HCT116 (cell line): ENCODE data around the gene BCAP31. TPM values are rescaled to one million over a fixed set of nuclear protein-coding genes. Genes with fewer than 3 reads are reported as not detected.

Experiments used
- ATAC-seq: fragments of 200-7000 bp; cut with Tn5 transposase; 2 replicates; pipeline ENCODE4 v1.9.1; 2020; ENCODE audit warnings: mild to moderate bottlenecking, moderate library complexity
- BruUV-seq: library from RNA; stranded (reverse); fragments of 400-500 nt; replicated peaks from 2 replicates; lab custom pipeline; 2021; lab: Mats Ljungman, UMichigan
- CTCF ChIA-PET: fragments of 300-600 bp; sonication (Branson Sonifier 250); formaldehyde crosslinking; loops from one replicate; lab custom pipeline; 2021; ENCODE audit warnings: antibody characterized with exemption; lab: Charles Lee
- POLR2A ChIA-PET: fragments of 300-600, 350-600 bp; sonication (Branson Sonifier 250); formaldehyde crosslinking; loops from one replicate; lab custom pipeline; 2021; ENCODE audit warnings: antibody characterized with exemption; lab: Charles Lee
- RAD21 ChIA-PET, 2 experiments: fragments of 300-600 bp; sonication (Branson Sonifier 250); formaldehyde crosslinking; loops; one replicate each; lab custom pipeline; 2023; ENCODE audit warnings: low total read pairs in 2 of 2; ENCODE audit not compliant: uncharacterized antibody in 2 of 2, unreplicated experiment in 2 of 2, low non-redundant PET in 1 of 2; lab: Charles Lee
- DNase-seq: peaks from one replicate; pipeline ENCODE4 v3.0.0-alpha.2; 2010; ENCODE audit warnings: low read depth, low spot score
- H2AFZ ChIP-seq: fragments of 200-600 bp; shearing (Covaris generic), sonication (generic); 2 replicates; pipeline ENCODE4 v1.6.1; 2017; ENCODE audit warnings: low read depth, mixed run types, mixed read lengths, antibody characterized with exemption, low read length; ENCODE audit not compliant: poor library complexity, severe bottlenecking
- H3K27ac ChIP-seq: 2 replicates; pipeline ENCODE4 v1.5.1; 2012; ENCODE audit warnings: low read depth, low read length
- H3K27me3 ChIP-seq: fragments of 200-600 bp; sonication (generic); 2 replicates; pipeline ENCODE4 v1.6.1; 2016; ENCODE audit warnings: mixed run types, low read length, mixed read lengths; ENCODE audit not compliant: insufficient read depth
- H3K36me3 ChIP-seq, 2 experiments: fragments of 200-500 bp in 1 of 2; fragments of 200-600 bp in 1 of 2; sonication (Bioruptor generic) in 1 of 2; sonication (generic) in 1 of 2; 2 replicates each; pipeline versions ENCODE4 v1.5.1 to v1.6.1; 2014 to 2016; ENCODE audit warnings: low read length in 2 of 2, inconsistent platforms in 1 of 2, mixed read lengths in 1 of 2, mixed run types in 1 of 2; ENCODE audit not compliant: insufficient read depth in 2 of 2, control insufficient read depth in 1 of 2
- H3K4me1 ChIP-seq, 2 experiments: fragments of 200-600 bp in 1 of 2; sonication (generic) in 1 of 2; 2 replicates each; pipeline versions ENCODE4 v1.5.1 to v1.6.1; 2012 to 2017; ENCODE audit warnings: low read length in 2 of 2, inconsistent platforms in 1 of 2, mild to moderate bottlenecking in 1 of 2, mixed read lengths in 1 of 2, mixed run types in 1 of 2, moderate library complexity in 1 of 2; ENCODE audit not compliant: insufficient read depth in 2 of 2, control insufficient read depth in 1 of 2
- H3K4me2 ChIP-seq: fragments of 200-600 bp; sonication (generic); 2 replicates; pipeline ENCODE4 v1.6.1; 2017; ENCODE audit warnings: mixed run types, low read length, mixed read lengths
- H3K4me3 ChIP-seq, 2 experiments: fragments of 200-600 bp in 1 of 2; sonication (generic) in 1 of 2; replicated peaks in 1 of 2; 2 replicates each; pipeline ENCODE4 v1.5.1; 2011 to 2016; ENCODE audit warnings: low read length in 2 of 2, control low read depth in 1 of 2, low read depth in 1 of 2, mild to moderate bottlenecking in 1 of 2, mixed read lengths in 1 of 2, mixed run types in 1 of 2
- H3K79me2 ChIP-seq: fragments of 200-600 bp; sonication (generic); 2 replicates; pipeline ENCODE4 v1.6.1; 2017; ENCODE audit warnings: mild to moderate bottlenecking, mixed run types, low read length, moderate library complexity, mixed read lengths; ENCODE audit not compliant: insufficient read depth
- H3K9ac ChIP-seq: fragments of 200-600 bp; sonication (generic); 2 replicates; pipeline ENCODE4 v1.6.1; 2016; ENCODE audit warnings: low read length, mixed read lengths
- H3K9me2 ChIP-seq: fragments of 200-600 bp; sonication (generic), shearing (Covaris generic); 2 replicates; pipeline ENCODE4 v1.6.1; 2017; ENCODE audit warnings: mixed run types, mild to moderate bottlenecking, moderate library complexity; ENCODE audit not compliant: insufficient read depth
- H3K9me3 ChIP-seq, 2 experiments: fragments of 200-500 bp in 1 of 2; fragments of 200-600 bp in 1 of 2; sonication (Bioruptor generic) in 1 of 2; sonication (generic) in 1 of 2; 2 replicates each; pipeline ENCODE4 v1.6.1; 2014 to 2017; ENCODE audit warnings: low read length in 2 of 2, mixed read lengths in 2 of 2, inconsistent platforms in 1 of 2, low read depth in 1 of 2, mild to moderate bottlenecking in 1 of 2, mixed run types in 1 of 2, moderate library complexity in 1 of 2; ENCODE audit not compliant: control insufficient read depth in 1 of 2, insufficient read depth in 1 of 2
- H4K20me1 ChIP-seq: fragments of 200-600 bp; sonication (generic), shearing (Covaris generic); 2 replicates; pipeline ENCODE4 v1.6.1; 2017; ENCODE audit warnings: mixed run types, mild to moderate bottlenecking, moderate library complexity; ENCODE audit not compliant: insufficient read depth
- CBX3 ChIP-seq: IDR thresholded peaks from 2 replicates; pipeline ENCODE4 v1.6.1; 2012; ENCODE audit warnings: low read depth
- CTCF ChIP-seq, 3 experiments: fragments of 200-600 bp in 1 of 3; sonication (generic) in 1 of 3; IDR thresholded peaks in 2 of 3; conservative IDR thresholded peaks in 1 of 3; 2 replicates each; pipeline ENCODE4 v1.5.1; 2012 to 2017; ENCODE audit warnings: low read depth in 2 of 3, low read length in 2 of 3, antibody characterized with exemption in 1 of 3, borderline replicate concordance in 1 of 3, control low read depth in 1 of 3, mild to moderate bottlenecking in 1 of 3, mixed read lengths in 1 of 3, mixed run types in 1 of 3, moderate library complexity in 1 of 3; ENCODE audit not compliant: insufficient read depth in 1 of 3
- EGR1 ChIP-seq: IDR thresholded peaks from 2 replicates; pipeline ENCODE4 v1.6.1; 2012; ENCODE audit warnings: low read depth
- EZH2 ChIP-seq: fragments of 200-600 bp; sonication (generic); IDR thresholded peaks from 2 replicates; pipeline ENCODE4 v1.6.1; 2017; ENCODE audit warnings: antibody characterized with exemption, mixed run types
- EZH2phosphoT487 ChIP-seq: fragments of 200-600 bp; IDR thresholded peaks from 2 replicates; pipeline ENCODE4 v1.6.1; 2018; ENCODE audit warnings: antibody characterized with exemption, borderline replicate concordance
- FOSL1 ChIP-seq: IDR thresholded peaks from 2 replicates; pipeline ENCODE4 v1.6.1; 2012; ENCODE audit warnings: low read depth
- SP1 ChIP-seq: IDR thresholded peaks from 2 replicates; pipeline ENCODE4 v1.6.1; 2012; ENCODE audit warnings: low read depth
- YY1 ChIP-seq: IDR thresholded peaks from 2 replicates; pipeline ENCODE4 v1.6.1; 2011; ENCODE audit warnings: low read length, low read depth, moderate library complexity, mild to moderate bottlenecking; ENCODE audit not compliant: insufficient replicate concordance; ENCODE audit errors: extremely low read depth
- intact Hi-C: fragments of 100-400 bp; cut with micrococcal nuclease; formaldehyde crosslinking; loops from 2 replicates; pipeline ENCODE4 v1.10.0; 2022
- total RNA-seq: library from RNA; stranded (reverse); gene quantifications from one replicate; pipeline ENCODE4 v1.2.1, GENCODE V29; 2021; ENCODE audit not compliant: unreplicated experiment

BCAP31 gene
- total RNA-seq, 1 experiment from 2014 or later = 185 TPM

- Histone ChIP-seq H3K4me1 (peaks cover 0 to under 1% of the 10 kb centered on the region in 2 experiments; a peak in 1 of 4 replicates), H2AFZ (no peak overlapping the region), H3K4me3 (no peak overlapping the region), H3K4me2 (no peak overlapping the region), H3K9me2 (no peaks in the 10 kb centered on the region), H3K79me2 (no peaks in the 10 kb centered on the region), H3K9me3 (no peaks in the 10 kb centered on the region), H4K20me1 (no peaks in the 10 kb centered on the region), H3K9ac (no peak overlapping the region), H3K27me3 (no peaks in the 10 kb centered on the region), H3K27ac (no peak overlapping the region), H3K36me3 (no peaks in the 10 kb centered on the region)
- intact Hi-C loops = no loop called here
- POLR2A ChIA-PET = no interaction called here
- TF ChIP-seq YY1 (no peak), CBX3 (no peak), SP1 (no peak), EGR1 (no peak), EZH2phosphoT487 (no peak), CTCF (IDR thresholded peaks at IDR 0.05 in 2 of 3, conservative IDR thresholded peaks at IDR 0.05 in 1 of 3; ENCODE audit: borderline replicate concordance in 1 of 3, insufficient read depth in 1 of 3, low read depth in 2 of 3, low read length in 2 of 3) (no peak), EZH2 (no peak), FOSL1 (no peak)
- CTCF ChIA-PET = no interaction called here
- no TSS peak for BruUV-seq
- DNase-seq = no peak
- ATAC-seq = no peak
- RAD21 ChIA-PET = no interaction called here
Measured at GRCh38 chrX:153771415-153772315, 47.5 kb upstream of the BCAP31 start.
